Astrocyte of the cerebellum (primary cell): ENCODE results near the gene EHD3.

Experiments
- DNase-seq: peaks from one replicate; pipeline ENCODE4 v3.0.0-alpha.2; 2011; ENCODE audit warnings: low read depth
- H3K4me3 ChIP-seq: 2 replicates; pipeline ENCODE4 v1.5.1; 2011; ENCODE audit warnings: mild to moderate bottlenecking, low read depth, low read length, moderate library complexity
- in situ Hi-C: cut with HindIII; loops from 2 replicates; pipeline ENCODE4 v1.10.0; 2017; ENCODE audit warnings: low sequenced_read_pairs
- TF ChIP-seq, protein P1 (sequence below): IDR thresholded peaks from 2 replicates; pipeline ENCODE4 v1.5.1; 2012; ENCODE audit warnings: low read length, low read depth, moderate library complexity, mild to moderate bottlenecking; ENCODE audit errors: missing control alignments

Gene EHD3

GRCh38 chr2:31317396-31317795 is 83.4 kb downstream of the EHD3 start:
- no peak overlapping the region for H3K4me3 ChIP-seq
- DNase-seq: no peak
- in situ Hi-C loops: no loop called here
- TF ChIP-seq, protein P1, sequence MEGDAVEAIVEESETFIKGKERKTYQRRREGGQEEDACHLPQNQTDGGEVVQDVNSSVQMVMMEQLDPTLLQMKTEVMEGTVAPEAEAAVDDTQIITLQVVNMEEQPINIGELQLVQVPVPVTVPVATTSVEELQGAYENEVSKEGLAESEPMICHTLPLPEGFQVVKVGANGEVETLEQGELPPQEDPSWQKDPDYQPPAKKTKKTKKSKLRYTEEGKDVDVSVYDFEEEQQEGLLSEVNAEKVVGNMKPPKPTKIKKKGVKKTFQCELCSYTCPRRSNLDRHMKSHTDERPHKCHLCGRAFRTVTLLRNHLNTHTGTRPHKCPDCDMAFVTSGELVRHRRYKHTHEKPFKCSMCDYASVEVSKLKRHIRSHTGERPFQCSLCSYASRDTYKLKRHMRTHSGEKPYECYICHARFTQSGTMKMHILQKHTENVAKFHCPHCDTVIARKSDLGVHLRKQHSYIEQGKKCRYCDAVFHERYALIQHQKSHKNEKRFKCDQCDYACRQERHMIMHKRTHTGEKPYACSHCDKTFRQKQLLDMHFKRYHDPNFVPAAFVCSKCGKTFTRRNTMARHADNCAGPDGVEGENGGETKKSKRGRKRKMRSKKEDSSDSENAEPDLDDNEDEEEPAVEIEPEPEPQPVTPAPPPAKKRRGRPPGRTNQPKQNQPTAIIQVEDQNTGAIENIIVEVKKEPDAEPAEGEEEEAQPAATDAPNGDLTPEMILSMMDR: no peak

DNA sequence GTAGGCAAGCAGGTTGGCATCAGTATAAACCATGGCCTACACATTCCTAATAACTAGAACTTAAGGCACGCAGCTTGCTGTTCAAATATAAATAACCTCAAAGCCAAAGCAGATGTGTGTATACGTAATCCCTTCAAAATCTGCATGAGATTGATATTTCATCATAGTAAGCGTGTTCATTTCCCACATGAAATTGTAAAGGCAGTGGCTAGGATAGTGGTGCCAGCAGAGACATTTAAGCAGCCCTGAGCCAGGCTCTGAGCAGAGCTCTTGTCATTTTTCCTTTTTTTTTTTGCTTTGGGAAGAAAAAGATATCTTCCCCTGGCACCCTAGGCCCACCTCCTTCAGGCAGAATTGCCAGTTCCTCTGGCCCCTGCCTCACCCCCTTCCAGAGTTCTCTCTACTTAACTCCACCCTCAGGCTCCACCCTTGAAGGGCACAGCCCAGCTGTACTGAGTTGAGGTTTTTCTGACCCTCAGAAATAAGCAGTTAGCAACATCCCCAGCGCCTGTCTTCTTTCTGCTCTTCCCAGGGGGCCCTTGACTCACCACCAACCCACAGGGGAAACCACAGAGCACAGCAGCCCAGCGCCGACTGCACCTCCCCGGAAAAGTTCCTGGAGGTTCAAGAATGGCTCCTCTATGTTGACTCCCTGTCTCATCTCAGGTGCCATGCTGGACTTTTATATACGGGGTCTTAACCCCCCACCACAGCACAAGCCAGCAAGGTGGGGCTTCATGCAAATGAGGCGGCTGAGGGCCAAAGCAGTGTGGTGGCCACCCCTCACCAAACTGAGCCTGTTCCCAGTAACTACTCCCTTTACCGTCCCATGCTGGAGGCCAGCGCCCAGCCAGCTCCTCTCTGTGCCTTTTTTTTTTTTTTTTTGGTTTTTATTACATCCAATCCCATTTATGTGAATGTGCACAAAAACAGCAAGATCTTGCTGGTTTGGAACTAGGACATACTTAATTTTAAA is 84.7 kb downstream of the EHD3 start:
- no peak overlapping the region for H3K4me3 ChIP-seq

More for the DNA sequence above, 84.7 kb downstream of the EHD3 start:
- in situ Hi-C loops: no loop called here
- TF ChIP-seq, protein P1: no peak
- peak; percentile 67 for DNase-seq
